SU-DHL-6 (cell line): ENCODE data around the gene SPACDR.

Experiments used
- H2AFZ ChIP-seq: fragments of 200-600 bp; sonication (generic); 2 replicates; pipeline ENCODE4 v1.6.1; 2014; ENCODE audit warnings: low read depth, mild to moderate bottlenecking, moderate library complexity, mixed read lengths, antibody characterized with exemption, low read length; ENCODE audit not compliant: severe bottlenecking
- H3F3A ChIP-seq: fragments of 200-600 bp; shearing (Covaris generic); 2 replicates; pipeline ENCODE4 v1.6.0; 2016; ENCODE audit warnings: antibody characterized with exemption, mild to moderate bottlenecking; ENCODE audit not compliant: insufficient read depth
- H3K27ac ChIP-seq: fragments of 200-600 bp; sonication (generic); 2 replicates; pipeline ENCODE4 v1.5.1; 2016; ENCODE audit warnings: low read depth, mild to moderate bottlenecking, low read length, moderate library complexity, mixed read lengths
- H3K27me3 ChIP-seq: fragments of 200-600 bp; sonication (generic), shearing (Covaris generic); 2 replicates; pipeline ENCODE4 v1.6.0; 2014; ENCODE audit warnings: mild to moderate bottlenecking, low read length
- H3K36me3 ChIP-seq: fragments of 200-600 bp; sonication (generic); 2 replicates; pipeline ENCODE4 v1.6.1; 2014; ENCODE audit warnings: mild to moderate bottlenecking, low read length, mixed read lengths
- H3K4me2 ChIP-seq: fragments of 300-600, 200-600 bp; shearing (Covaris generic), sonication (generic); 2 replicates; pipeline ENCODE4 v1.6.0; 2014; ENCODE audit warnings: low read length, low read depth, mild to moderate bottlenecking; ENCODE audit not compliant: poor library complexity, severe bottlenecking
- H3K4me3 ChIP-seq: fragments of 200-600 bp; sonication (generic); 2 replicates; pipeline ENCODE4 v1.5.1; 2014; ENCODE audit warnings: antibody characterized with exemption, low read length, mild to moderate bottlenecking, mixed read lengths; ENCODE audit not compliant: insufficient read depth, poor library complexity, severe bottlenecking
- H3K79me2 ChIP-seq: fragments of 200-600 bp; sonication (generic); 2 replicates; pipeline ENCODE4 v1.6.1; 2014; ENCODE audit warnings: mild to moderate bottlenecking, low read length, moderate library complexity; ENCODE audit not compliant: insufficient read depth
- H3K9ac ChIP-seq: fragments of 200-600 bp; sonication (generic); 2 replicates; pipeline ENCODE4 v1.7.0; 2014; ENCODE audit warnings: mild to moderate bottlenecking, low read length
- H3K9me2 ChIP-seq: fragments of 200-600 bp; sonication (generic); replicated peaks from 2 replicates; pipeline ENCODE4 v1.6.1; 2014; ENCODE audit warnings: low read length; ENCODE audit not compliant: insufficient read depth
- H3K9me3 ChIP-seq: fragments of 200-600 bp; sonication (generic); 2 replicates; pipeline ENCODE4 v1.6.1; 2014; ENCODE audit warnings: low read length, mixed read lengths; ENCODE audit not compliant: insufficient read depth
- H4K20me1 ChIP-seq: fragments of 200-600 bp; sonication (generic); 2 replicates; pipeline ENCODE4 v1.6.1; 2014; ENCODE audit warnings: low read depth, mild to moderate bottlenecking, antibody characterized with exemption, low read length, moderate library complexity, mixed read lengths
- EZH2phosphoT487 ChIP-seq: fragments of 200-600 bp; sonication (generic), shearing (Covaris generic); conservative IDR thresholded peaks from 2 replicates; pipeline ENCODE4 v1.6.1; 2018; ENCODE audit warnings: mild to moderate bottlenecking, antibody characterized with exemption, low read length, moderate library complexity, mixed read lengths
- TF ChIP-seq, protein P1 (sequence below): fragments of 200-600 bp; sonication (generic); IDR thresholded peaks from one replicate; pipeline ENCODE4 v1.5.1; 2017; ENCODE audit warnings: antibody characterized with exemption, mild to moderate bottlenecking, low read length, moderate library complexity; ENCODE audit not compliant: insufficient read depth, poor library complexity, severe bottlenecking

SPACDR gene

GRCh38 chr7:100425347-100425746 lies 38.7 kb downstream of the SPACDR start:
- Histone ChIP-seq H2AFZ (no peak overlapping the region), H3K27ac (no peak overlapping the region), H4K20me1 (no peaks in the 10 kb centered on the region), H3F3A (peaks cover 27% of the 10 kb centered on the region), H3K9me3 (no peaks in the 10 kb centered on the region), H3K27me3 (no peaks in the 10 kb centered on the region), H3K36me3 (no peaks in the 10 kb centered on the region), H3K4me2 (no peak overlapping the region), H3K9ac (no peak overlapping the region), H3K9me2 (no peaks in the 10 kb centered on the region), H3K4me3 (no peak overlapping the region), H3K79me2 (peaks cover 6% of the 10 kb centered on the region; the same call in 1 of the 2 replicates)
- TF ChIP-seq, protein P1, sequence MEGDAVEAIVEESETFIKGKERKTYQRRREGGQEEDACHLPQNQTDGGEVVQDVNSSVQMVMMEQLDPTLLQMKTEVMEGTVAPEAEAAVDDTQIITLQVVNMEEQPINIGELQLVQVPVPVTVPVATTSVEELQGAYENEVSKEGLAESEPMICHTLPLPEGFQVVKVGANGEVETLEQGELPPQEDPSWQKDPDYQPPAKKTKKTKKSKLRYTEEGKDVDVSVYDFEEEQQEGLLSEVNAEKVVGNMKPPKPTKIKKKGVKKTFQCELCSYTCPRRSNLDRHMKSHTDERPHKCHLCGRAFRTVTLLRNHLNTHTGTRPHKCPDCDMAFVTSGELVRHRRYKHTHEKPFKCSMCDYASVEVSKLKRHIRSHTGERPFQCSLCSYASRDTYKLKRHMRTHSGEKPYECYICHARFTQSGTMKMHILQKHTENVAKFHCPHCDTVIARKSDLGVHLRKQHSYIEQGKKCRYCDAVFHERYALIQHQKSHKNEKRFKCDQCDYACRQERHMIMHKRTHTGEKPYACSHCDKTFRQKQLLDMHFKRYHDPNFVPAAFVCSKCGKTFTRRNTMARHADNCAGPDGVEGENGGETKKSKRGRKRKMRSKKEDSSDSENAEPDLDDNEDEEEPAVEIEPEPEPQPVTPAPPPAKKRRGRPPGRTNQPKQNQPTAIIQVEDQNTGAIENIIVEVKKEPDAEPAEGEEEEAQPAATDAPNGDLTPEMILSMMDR, result no peak
- TF ChIP-seq EZH2phosphoT487, result no peak

- no peak overlapping the region for H2AFZ ChIP-seq
- H3F3A ChIP-seq, result peaks cover 21% of the 10 kb centered on the region
- no peaks in the 10 kb centered on the region for H4K20me1 ChIP-seq
- no peaks in the 10 kb centered on the region for H3K27me3 ChIP-seq
- no peak overlapping the region for H3K9ac ChIP-seq
- H3K4me3 ChIP-seq, result no peak overlapping the region
- H3K9me3 ChIP-seq, result no peaks in the 10 kb centered on the region
- TF ChIP-seq, protein P1, result no peak
- no peak overlapping the region for H3K4me2 ChIP-seq
- H3K36me3 ChIP-seq, result no peaks in the 10 kb centered on the region
- no peak overlapping the region for H3K27ac ChIP-seq
- no peaks in the 10 kb centered on the region for H3K9me2 ChIP-seq
- H3K79me2 ChIP-seq, result no peaks in the 10 kb centered on the region
Observed at GRCh38 chr7:100423315-100423714, 40.7 kb downstream of the SPACDR start.

DNA sequence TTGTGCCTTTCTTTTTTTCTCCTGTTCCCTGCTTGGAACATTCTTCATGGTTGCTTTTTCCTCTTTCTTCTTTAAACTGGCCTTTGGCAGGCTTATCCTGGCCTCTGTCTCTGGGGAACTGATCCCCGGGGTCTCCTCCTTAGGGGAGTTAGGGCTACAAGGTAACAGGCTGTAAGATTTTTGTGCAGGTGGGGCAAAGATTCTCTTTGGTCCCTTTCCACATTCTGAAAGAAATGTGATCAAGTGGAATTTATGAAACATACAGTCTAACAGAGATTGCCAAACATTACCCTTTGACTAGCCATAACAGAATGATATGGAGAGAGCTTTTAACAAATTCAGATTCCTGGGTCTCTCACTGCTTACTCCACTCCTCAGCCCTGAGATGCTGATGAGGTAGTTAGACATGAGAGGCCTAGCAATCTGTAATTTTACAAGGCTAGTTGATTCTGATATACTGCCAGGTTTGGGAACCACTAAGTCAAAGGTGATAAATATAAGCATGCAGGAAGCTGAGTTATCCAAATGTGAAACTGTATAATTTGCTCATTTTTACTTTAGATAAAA lies 44.3 kb downstream of the SPACDR start:
- H3F3A ChIP-seq, result peaks cover 1% of the 10 kb centered on the region
- no peak for TF ChIP-seq EZH2phosphoT487
- TF ChIP-seq, protein P1, result no peak
- H3K27me3 ChIP-seq, result no peaks in the 10 kb centered on the region
- H3K4me3 ChIP-seq, result no peak overlapping the region
- H3K9me3 ChIP-seq, result no peaks in the 10 kb centered on the region
- H3K4me2 ChIP-seq, result no peak overlapping the region
- H4K20me1 ChIP-seq, result no peaks in the 10 kb centered on the region
- H3K36me3 ChIP-seq, result no peaks in the 10 kb centered on the region
- H3K9ac ChIP-seq, result no peak overlapping the region
- no peak overlapping the region for H3K27ac ChIP-seq
- H3K9me2 ChIP-seq, result no peaks in the 10 kb centered on the region
- no peaks in the 10 kb centered on the region for H3K79me2 ChIP-seq
- H2AFZ ChIP-seq, result no peak overlapping the region
